Erythroblast (primary cell): Measurements from ENCODE around the gene AFF3.

ENCODE experiments used
- GATA1 ChIP-seq: IDR thresholded peaks from 2 replicates; pipeline ENCODE4 v1.6.1; 2011; ENCODE audit warnings: low read depth, mild to moderate bottlenecking, control low read depth, low read length, moderate library complexity
- POLR2A ChIP-seq: IDR thresholded peaks from 2 replicates; pipeline ENCODE4 v1.6.1; 2011; ENCODE audit warnings: mild to moderate bottlenecking, low read length

- no peak for TF ChIP-seq POLR2A
- TF ChIP-seq GATA1, result no peak
Measured at GRCh38 chr2:99554871-99555270, 587.5 kb downstream of the AFF3 start.
